Omental fat pad (tissue), 4 donors: ENCODE data around the gene NOP56. TPM values are rescaled to one million over a fixed set of nuclear protein-coding genes. Genes with fewer than 3 reads are reported as not detected.

Experiments used
- ATAC-seq: fragments of 150-250 bp; one replicate; pipeline ENCODE4 v1.9.1; 2016; ENCODE audit warnings: mild to moderate bottlenecking, moderate library complexity; ENCODE audit not compliant: low FRiP score
- DNase-seq: peaks from one replicate; pipeline ENCODE4 v3.0.0-alpha.2; 2019; ENCODE audit warnings: low spot score
- total RNA-seq, 4 donors: library from RNA; depleted of rRNA; stranded (reverse); fragments of >200 nt; gene quantifications; one replicate each; pipeline ENCODE4 v1.1.0, GENCODE V29; 2016
- TF ChIP-seq, protein P1 (sequence below), 3 donors: fragments of 450-650 bp; IDR thresholded peaks; one replicate each; pipeline ENCODE4 v1.5.1; 2016 to 2017; ENCODE audit warnings: antibody characterized with exemption in 3 of 3, mild to moderate bottlenecking in 3 of 3, moderate library complexity in 2 of 3

The NOP56 gene
- total RNA-seq, 4 donors from 2014 or later = 77.3 to 463 (median 96.6) TPM

DNA sequence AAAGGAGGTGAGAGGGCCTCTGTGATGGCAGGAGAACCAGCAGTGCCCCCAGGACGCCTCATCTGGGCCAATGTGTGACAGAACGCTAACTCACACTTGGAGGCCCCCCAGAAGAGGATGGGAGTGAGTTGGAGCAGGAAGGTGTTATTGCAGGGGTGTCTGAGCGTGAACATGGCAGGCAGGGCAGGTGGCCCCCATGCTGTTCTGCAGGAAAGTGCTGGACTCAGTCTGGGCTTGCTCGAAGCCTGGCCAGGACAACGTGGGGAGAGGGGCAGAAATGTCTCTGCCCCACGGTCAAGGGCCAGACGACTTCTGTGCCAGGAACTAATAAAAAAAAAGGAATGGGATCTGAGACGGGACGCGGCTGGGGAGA, 39.2 kb downstream of the NOP56 start:
- no peak for DNase-seq
- no peak for ATAC-seq
- TF ChIP-seq, protein P1, sequence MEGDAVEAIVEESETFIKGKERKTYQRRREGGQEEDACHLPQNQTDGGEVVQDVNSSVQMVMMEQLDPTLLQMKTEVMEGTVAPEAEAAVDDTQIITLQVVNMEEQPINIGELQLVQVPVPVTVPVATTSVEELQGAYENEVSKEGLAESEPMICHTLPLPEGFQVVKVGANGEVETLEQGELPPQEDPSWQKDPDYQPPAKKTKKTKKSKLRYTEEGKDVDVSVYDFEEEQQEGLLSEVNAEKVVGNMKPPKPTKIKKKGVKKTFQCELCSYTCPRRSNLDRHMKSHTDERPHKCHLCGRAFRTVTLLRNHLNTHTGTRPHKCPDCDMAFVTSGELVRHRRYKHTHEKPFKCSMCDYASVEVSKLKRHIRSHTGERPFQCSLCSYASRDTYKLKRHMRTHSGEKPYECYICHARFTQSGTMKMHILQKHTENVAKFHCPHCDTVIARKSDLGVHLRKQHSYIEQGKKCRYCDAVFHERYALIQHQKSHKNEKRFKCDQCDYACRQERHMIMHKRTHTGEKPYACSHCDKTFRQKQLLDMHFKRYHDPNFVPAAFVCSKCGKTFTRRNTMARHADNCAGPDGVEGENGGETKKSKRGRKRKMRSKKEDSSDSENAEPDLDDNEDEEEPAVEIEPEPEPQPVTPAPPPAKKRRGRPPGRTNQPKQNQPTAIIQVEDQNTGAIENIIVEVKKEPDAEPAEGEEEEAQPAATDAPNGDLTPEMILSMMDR (IDR thresholded peaks at IDR 0.05) = no peak

DNA sequence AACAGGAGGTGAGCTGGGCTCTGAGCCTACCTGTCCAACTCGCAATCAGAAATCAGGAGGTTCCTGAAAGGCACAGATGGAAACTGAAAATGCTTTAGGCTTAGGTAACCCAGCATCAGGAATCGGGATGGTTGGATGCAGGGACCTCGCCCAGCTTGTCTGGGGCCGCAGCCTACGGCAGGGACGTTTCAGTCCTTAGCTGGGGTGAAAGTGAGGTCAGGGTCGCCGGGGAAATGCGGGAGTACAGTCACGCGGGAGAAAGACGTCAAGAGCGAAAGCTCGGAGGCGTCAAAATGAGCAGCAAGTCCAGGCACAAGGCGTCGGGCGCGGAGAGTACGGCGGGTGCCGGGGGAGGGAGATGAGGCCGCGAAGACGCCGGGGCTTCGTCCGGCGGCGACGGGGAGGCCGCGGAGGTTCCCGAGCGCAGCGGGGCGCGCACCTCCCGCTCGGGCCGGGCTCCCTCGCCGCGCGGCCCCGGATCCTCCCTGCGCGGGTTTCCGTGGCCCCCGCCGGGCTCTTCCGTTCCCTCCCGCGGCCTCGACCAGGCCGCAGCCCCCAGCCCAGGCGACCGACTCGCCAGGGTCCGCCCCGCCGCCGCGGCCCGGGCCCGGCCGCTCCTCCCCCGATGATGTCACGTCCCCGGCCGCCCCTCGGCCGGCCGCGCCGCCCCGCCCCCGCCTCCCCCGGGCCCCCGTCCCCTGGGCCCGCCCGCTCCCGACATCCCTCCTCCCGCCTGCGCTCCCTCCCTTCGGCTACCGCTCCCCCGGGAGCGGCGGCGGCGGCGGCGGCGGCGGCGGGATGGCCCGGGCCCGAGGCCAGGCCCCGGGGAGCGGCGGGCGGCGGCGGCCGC, 39.8 kb downstream of the NOP56 start, which contains the start of gene EBF4:
Gene EBF4, plus strand, starts transcription at position 745 of the 850 bp plus-strand sequence. CDS start 866 bp downstream, outside the sequence.
- peak; percentile 48 for ATAC-seq
- TF ChIP-seq, protein P1 (IDR thresholded peaks at IDR 0.05) = no peak
- no peak for DNase-seq

DNA sequence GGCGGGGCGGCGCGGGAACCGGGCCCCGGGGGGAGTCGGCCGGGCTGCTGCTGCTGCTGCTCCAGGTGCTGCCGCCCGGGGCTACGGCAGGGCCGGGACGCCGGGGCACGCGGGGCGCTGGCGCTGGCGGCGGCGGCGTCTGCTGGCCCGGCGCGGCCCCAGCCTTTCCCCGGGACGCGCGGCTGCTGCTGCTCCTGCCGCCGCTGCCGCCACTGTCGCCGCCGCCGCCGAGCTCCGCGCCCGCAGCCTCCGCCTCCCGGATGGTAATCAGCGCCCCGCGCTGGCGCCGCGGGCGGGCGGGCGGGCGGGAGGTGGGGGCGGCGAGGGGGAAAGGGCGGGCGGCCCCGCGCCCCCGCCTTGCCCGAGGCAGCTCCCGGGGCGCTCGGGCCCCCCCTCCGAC, 40.5 kb downstream of the NOP56 start:
- no peak for DNase-seq
- TF ChIP-seq, protein P1 (IDR thresholded peaks at IDR 0.05) = no peak
- no peak for ATAC-seq

DNA sequence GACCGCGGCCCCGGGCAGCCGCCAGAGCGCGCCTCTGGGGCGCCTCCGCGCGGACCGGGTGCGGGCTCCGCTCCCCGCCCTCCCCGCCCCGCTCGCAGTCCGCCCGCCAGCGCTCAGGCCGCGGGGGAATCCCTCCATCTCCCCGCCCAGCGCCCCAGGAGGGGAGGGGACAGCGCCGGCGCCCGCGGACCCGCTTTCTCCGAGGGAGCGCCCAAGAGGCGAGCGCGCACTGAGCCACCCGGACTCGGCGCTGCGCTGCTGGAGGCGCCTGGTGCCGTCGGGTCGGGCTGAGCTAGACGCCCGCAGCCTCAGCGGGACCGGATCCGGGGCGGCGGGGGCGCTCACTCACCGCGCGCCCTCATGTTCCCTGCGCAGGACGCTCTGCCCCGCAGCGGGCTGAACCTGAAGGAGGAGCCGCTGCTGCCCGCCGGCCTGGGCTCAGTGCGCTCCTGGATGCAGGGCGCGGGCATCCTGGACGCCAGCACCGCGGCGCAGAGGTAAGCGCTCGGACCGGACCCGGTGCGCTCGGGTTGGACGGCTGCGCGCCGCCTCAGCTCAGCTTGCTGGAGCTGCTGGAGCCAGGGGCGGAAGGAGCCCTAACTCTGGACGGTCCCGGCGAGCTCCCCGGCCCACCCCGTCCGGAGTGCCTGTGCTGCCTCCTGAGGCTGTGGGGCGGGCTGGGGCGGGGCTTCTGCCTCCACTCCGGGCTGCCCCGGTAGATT, 41.0 kb downstream of the NOP56 start:
- TF ChIP-seq, protein P1 (IDR thresholded peaks at IDR 0.05) = no peak
- no peak for DNase-seq

DNA sequence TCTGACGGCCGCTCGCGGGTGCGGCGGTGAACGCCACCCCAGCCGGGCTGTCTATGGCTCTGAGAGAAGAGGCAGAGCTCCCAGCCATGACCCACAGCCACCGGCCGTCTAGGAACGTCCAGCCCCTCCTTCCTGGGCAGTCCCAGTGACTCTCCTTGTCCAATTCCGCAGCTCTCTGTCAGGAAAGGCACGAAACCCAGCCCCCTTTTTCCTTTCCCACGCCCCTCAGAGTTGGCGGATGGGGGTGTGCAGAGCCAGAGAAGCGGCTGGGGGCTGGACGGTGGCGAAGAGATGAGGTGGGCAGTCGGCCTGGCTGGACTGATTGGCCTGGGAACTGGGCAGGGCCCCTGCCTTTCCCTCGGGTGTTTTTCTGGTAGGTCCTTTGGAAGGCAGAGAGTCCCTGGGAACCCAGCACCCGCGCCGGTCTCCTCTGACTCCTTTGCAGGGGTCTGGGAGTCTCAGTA, 41.6 kb downstream of the NOP56 start:
- DNase-seq (no peak), ATAC-seq (no peak)
- TF ChIP-seq, protein P1 (IDR thresholded peaks at IDR 0.05) = no peak

More for the DNA sequence above, 41.0 kb downstream of the NOP56 start:
- ATAC-seq = peak; percentile 66

DNA sequence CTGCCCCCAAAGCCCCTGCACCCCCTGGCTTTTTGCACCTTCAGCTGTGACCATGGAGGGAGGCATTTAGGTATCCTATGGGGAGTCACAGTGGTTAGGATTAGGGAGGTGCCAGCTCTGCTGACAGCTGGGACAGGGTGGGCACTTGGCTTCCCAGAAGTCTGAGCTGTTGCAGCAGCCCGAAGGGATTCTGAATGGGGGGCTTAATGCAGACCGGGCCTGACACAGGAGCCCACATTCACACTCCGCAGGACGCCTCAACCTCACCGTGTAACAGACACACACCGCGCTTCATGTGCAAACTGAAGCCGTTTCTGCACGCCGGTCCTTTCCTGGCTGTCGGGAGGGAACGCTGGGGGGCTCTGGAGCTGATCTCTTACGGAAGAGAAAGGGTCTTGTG, 42.1 kb downstream of the NOP56 start:
- TF ChIP-seq, protein P1 (IDR thresholded peaks at IDR 0.05) = no peak
- DNase-seq (no peak), ATAC-seq (no peak)
